Ureter (tissue), 1 donor: ENCODE measurements around the gene IL11RA. TPM values are rescaled to one million over a fixed set of nuclear protein-coding genes. Genes with fewer than 3 reads are reported as not detected.

Experiments used
- DNase-seq: peaks from one replicate; pipeline ENCODE4 v3.0.0-alpha.2; 2020; ENCODE audit warnings: low spot score
- total RNA-seq: library from RNA; stranded (reverse); gene quantifications from one replicate; pipeline ENCODE4 v1.2.4, GENCODE V29; 2023
- donor health status: DM: yes; HTN: yes; CAD: no.

The IL11RA gene
- total RNA-seq, result 19.4 TPM

- peak; percentile 87 for DNase-seq
These were observed at the start of gene IL11RA for GRCh38 chr9:34651876-34652601. Gene IL11RA (plus strand): TSS chr9:34652185. CDS start chr9:34655218, 3,033 bp downstream.

- peak; percentile 86 for DNase-seq
These were observed 48.3 kb upstream of the IL11RA start for GRCh38 chr9:34603610-34604231.

GRCh38 chr9:34606190-34606589 is 45.8 kb upstream of the IL11RA start:
- no peak for DNase-seq

- no peak for DNase-seq
These were observed 45.1 kb upstream of the IL11RA start for GRCh38 chr9:34606905-34607304.

GRCh38 chr9:34607331-34607730 is 44.7 kb upstream of the IL11RA start:
- DNase-seq, result no peak

GRCh38 chr9:34610434-34611206 is 41.4 kb upstream of the IL11RA start:
- no peak for DNase-seq

- no peak for DNase-seq
These were observed 40.7 kb upstream of the IL11RA start for GRCh38 chr9:34611251-34611810.

GRCh38 chr9:34611811-34612787 is 39.9 kb upstream of the IL11RA start, which contains the start of gene RPP25L:
Gene RPP25L (minus strand): TSS chr9:34612097. CDS start chr9:34611296, 801 bp downstream.
- peak; percentile 90 for DNase-seq

GRCh38 chr9:34612788-34613390 is 39.1 kb upstream of the IL11RA start:
- DNase-seq, result peak; percentile 85

GRCh38 chr9:34615132-34615531 is 36.9 kb upstream of the IL11RA start:
- DNase-seq, result no peak

- peak; percentile 94 for DNase-seq
These were observed 31.7 kb upstream of the IL11RA start, which contains the start of gene DCTN3 for GRCh38 chr9:34620061-34620994. Gene DCTN3 (minus strand): TSS chr9:34620495. CDS start chr9:34620464, 31 bp downstream.

- DNase-seq, result no peak
These were observed 28.4 kb upstream of the IL11RA start for GRCh38 chr9:34623374-34624235.

GRCh38 chr9:34624475-34625185 is 27.4 kb upstream of the IL11RA start:
- no peak for DNase-seq

GRCh38 chr9:34625186-34625486 is 26.8 kb upstream of the IL11RA start:
- DNase-seq, result no peak

- DNase-seq, result no peak
These were observed 24.0 kb upstream of the IL11RA start for GRCh38 chr9:34627716-34628655.

GRCh38 chr9:34628656-34629490 is 23.1 kb upstream of the IL11RA start, which contains the start of gene ARID3C:
Gene ARID3C (minus strand): TSS chr9:34629066. CDS start chr9:34628014, 1,052 bp downstream.
- no peak for DNase-seq
